GM23338 (cell line): ENCODE results near the gene TMEM117. TPM values are rescaled to one million over a fixed set of nuclear protein-coding genes. Genes with fewer than 3 reads are reported as not detected.

Source experiments
- ATAC-seq: fragments of 200-7000 bp; cut with Tn5 transposase; 3 replicates; pipeline ENCODE4 v1.9.1; 2020
- DNase-seq: peaks from one replicate; pipeline ENCODE4 v3.0.0-alpha.2; 2015; ENCODE audit warnings: low spot score
- H2AFZ ChIP-seq: fragments of 200-600 bp; sonication (generic); 2 replicates; pipeline ENCODE4 v1.8.0; 2016; ENCODE audit warnings: antibody characterized with exemption, mild to moderate bottlenecking, moderate library complexity
- H3F3A ChIP-seq: fragments of 200-600 bp; sonication (generic); replicated peaks from 2 replicates; pipeline ENCODE4 v1.8.0; 2017; ENCODE audit warnings: antibody characterized with exemption, mixed run types, low read depth
- H3K27ac ChIP-seq: fragments of 200-600 bp; sonication (generic); 2 replicates; pipeline ENCODE4 v1.6.1; 2016; ENCODE audit warnings: low read depth
- H3K27me3 ChIP-seq: fragments of 200-600 bp; sonication (generic); 2 replicates; pipeline ENCODE4 v1.8.0; 2016; ENCODE audit warnings: mild to moderate bottlenecking, mixed run types, moderate library complexity; ENCODE audit not compliant: insufficient read depth
- H3K36me3 ChIP-seq: fragments of 200-600 bp; sonication (generic); 2 replicates; pipeline ENCODE4 v1.8.0; 2016; ENCODE audit warnings: mild to moderate bottlenecking; ENCODE audit not compliant: insufficient read depth
- H3K4me1 ChIP-seq: fragments of 200-600 bp; sonication (generic); 2 replicates; pipeline ENCODE4 v1.8.0; 2016; ENCODE audit warnings: mild to moderate bottlenecking, moderate library complexity; ENCODE audit not compliant: insufficient read depth
- H3K4me2 ChIP-seq: fragments of 200-600 bp; sonication (generic); 2 replicates; pipeline ENCODE4 v1.7.1; 2017; ENCODE audit warnings: mixed run types
- H3K4me3 ChIP-seq: fragments of 200-600 bp; sonication (generic); 2 replicates; pipeline ENCODE4 v1.6.1; 2016; ENCODE audit warnings: mixed run types
- H3K79me2 ChIP-seq: fragments of 200-600 bp; sonication (generic); replicated peaks from 2 replicates; pipeline ENCODE4 v1.8.0; 2017; ENCODE audit warnings: mild to moderate bottlenecking; ENCODE audit not compliant: insufficient read depth
- H3K9me2 ChIP-seq: fragments of 200-600 bp; sonication (generic); 2 replicates; pipeline ENCODE4 v1.8.0; 2017; ENCODE audit not compliant: insufficient read depth
- H4K20me1 ChIP-seq: fragments of 200-600 bp; sonication (generic); replicated peaks from 2 replicates; pipeline ENCODE4 v1.8.0; 2017; ENCODE audit warnings: mild to moderate bottlenecking; ENCODE audit not compliant: insufficient read depth
- H3K27ac Mint-ChIP-seq: 2 replicates; pipeline ENCODE4 v1.8.0; 2020; ENCODE audit warnings: inconsistent platforms, mild to moderate bottlenecking, moderate library complexity, mixed read lengths
- H3K27me3 Mint-ChIP-seq: 3 replicates; pipeline ENCODE4 v1.8.0; 2022; ENCODE audit warnings: low read depth, mild to moderate bottlenecking, moderate library complexity, mixed read lengths, inconsistent platforms; ENCODE audit not compliant: insufficient read depth, poor library complexity
- H3K36me3 Mint-ChIP-seq: 3 replicates; pipeline ENCODE4 v1.8.0; 2021; ENCODE audit warnings: low read depth, mild to moderate bottlenecking, inconsistent platforms, moderate library complexity, mixed read lengths
- H3K4me1 Mint-ChIP-seq: 3 replicates; pipeline ENCODE4 v1.8.0; 2020; ENCODE audit warnings: mild to moderate bottlenecking, inconsistent platforms, mixed read lengths
- H3K4me3 Mint-ChIP-seq: 3 replicates; pipeline ENCODE4 v1.8.0; 2021; ENCODE audit warnings: moderate library complexity, mild to moderate bottlenecking, inconsistent platforms, mixed read lengths
- H3K9me3 Mint-ChIP-seq: 3 replicates; pipeline ENCODE4 v1.8.0; 2020; ENCODE audit warnings: moderate library complexity, mild to moderate bottlenecking, inconsistent platforms, mixed read lengths
- EZH2 ChIP-seq: fragments of 200-600 bp; sonication (generic); IDR thresholded peaks from one replicate; pipeline ENCODE4 v1.8.0; 2017; ENCODE audit warnings: antibody characterized with exemption, mild to moderate bottlenecking, low read depth; ENCODE audit not compliant: unreplicated experiment
- EZH2phosphoT487 ChIP-seq: fragments of 200-600 bp; sonication (generic); IDR thresholded peaks from one replicate; pipeline ENCODE4 v1.8.1; 2018; ENCODE audit warnings: antibody characterized with exemption; ENCODE audit not compliant: unreplicated experiment
- JUNB ChIP-seq: IDR thresholded peaks from one replicate; pipeline ENCODE4 v1.6.1; 2016; ENCODE audit warnings: antibody characterized with exemption; ENCODE audit not compliant: unreplicated experiment
- NANOG ChIP-seq: IDR thresholded peaks from 2 replicates; pipeline ENCODE4 v1.6.1; 2016; ENCODE audit warnings: antibody characterized with exemption, borderline replicate concordance
- POLR2AphosphoS5 ChIP-seq: IDR thresholded peaks from 2 replicates; pipeline ENCODE4 v1.6.1; 2016; ENCODE audit warnings: antibody characterized with exemption, low read depth
- STAT1 ChIP-seq: IDR thresholded peaks from one replicate; pipeline ENCODE4 v1.6.1; 2016; ENCODE audit warnings: antibody characterized with exemption; ENCODE audit not compliant: unreplicated experiment
- ZNF114 ChIP-seq: fragments of 250-450 bp; sonication (Bioruptor Pico); IDR thresholded peaks from 2 replicates; pipeline ENCODE4 v1.5.0; 2020; ENCODE audit warnings: mild to moderate bottlenecking, moderate library complexity
- ZNF331 ChIP-seq: fragments of 250-450 bp; sonication (Bioruptor Pico); IDR thresholded peaks from 2 replicates; pipeline ENCODE4 v1.5.0; 2020; ENCODE audit warnings: low read depth, mild to moderate bottlenecking, moderate library complexity
- polyA plus RNA-seq: library from polyadenylated mRNA; unstranded; fragments of >200 nt; fragmentation: Nextera tagmentation; extraction: Ambion mirVana; gene quantifications from 2 replicates; pipeline ENCODE4 v1.2.1, GENCODE V29; 2016
- total RNA-seq: library from RNA; depleted of rRNA; stranded (reverse); fragments of >200 nt; shearing (Covaris generic); gene quantifications from 2 replicates; pipeline ENCODE4 v1.2.3, GENCODE V29; 2014
- TF ChIP-seq, protein P1 (sequence below): fragments of 250-450 bp; sonication (Bioruptor Pico); IDR thresholded peaks from 2 replicates; pipeline ENCODE4 v1.5.0; 2020; ENCODE audit warnings: mild to moderate bottlenecking, moderate library complexity
- TF ChIP-seq, protein P2 (sequence below): IDR thresholded peaks from one replicate; pipeline ENCODE4 v1.6.1; 2018; ENCODE audit warnings: antibody characterized with exemption; ENCODE audit not compliant: unreplicated experiment

The TMEM117 gene
- total and polyA plus RNA-seq, 2 experiments from 2014 or later: 0.94 to 1.6 TPM

DNA sequence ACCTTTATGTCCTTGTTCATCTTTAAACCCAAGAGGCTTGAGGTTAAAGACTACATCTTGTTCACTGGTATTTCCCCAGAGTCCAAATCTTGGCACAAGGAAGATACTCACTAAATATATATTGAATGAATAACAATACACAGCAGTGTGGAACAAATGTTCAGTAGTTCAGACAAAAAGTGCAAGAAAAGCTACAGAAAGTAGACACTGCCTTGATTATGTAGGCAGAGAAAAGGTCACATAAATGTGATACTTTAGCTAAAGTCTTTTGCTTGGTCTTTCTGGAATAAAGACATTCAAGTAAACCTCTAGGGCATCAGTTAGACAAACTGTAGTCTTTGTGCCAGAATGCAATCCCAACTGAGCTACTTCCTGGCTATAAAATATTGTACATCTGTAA, 157.0 kb downstream of the TMEM117 start:
- no peak overlapping the region for H2AFZ ChIP-seq
- no peaks in the 10 kb centered on the region for H3K36me3 ChIP-seq

More for the DNA sequence above, 157.0 kb downstream of the TMEM117 start:
- Mint-ChIP-seq H3K4me3 (no peak overlapping the region), H3K4me1 (no peaks in the 10 kb centered on the region), H3K27me3 (no peaks in the 10 kb centered on the region), H3K27ac (no peak overlapping the region), H3K36me3 (no peaks in the 10 kb centered on the region), H3K9me3 (no peaks in the 10 kb centered on the region)
- Histone ChIP-seq H3K27ac (no peak overlapping the region), H3K4me2 (no peak overlapping the region), H3K4me1 (no peaks in the 10 kb centered on the region), H4K20me1 (no peaks in the 10 kb centered on the region), H3K27me3 (no peaks in the 10 kb centered on the region), H3K9me2 (0 out of 2 replicates have a peak, but pooled peaks cover 4% of the 10 kb centered on the region), H3F3A (no peaks in the 10 kb centered on the region), H3K79me2 (no peaks in the 10 kb centered on the region), H3K4me3 (no peak overlapping the region)
- ATAC-seq: no peak
- TF ChIP-seq EZH2phosphoT487 (no peak), POLR2AphosphoS5 (no peak), STAT1 (no peak), EZH2 (no peak), JUNB (no peak), ZNF114 (no peak), ZNF331 (no peak), NANOG (no peak)
- TF ChIP-seq, protein P1, sequence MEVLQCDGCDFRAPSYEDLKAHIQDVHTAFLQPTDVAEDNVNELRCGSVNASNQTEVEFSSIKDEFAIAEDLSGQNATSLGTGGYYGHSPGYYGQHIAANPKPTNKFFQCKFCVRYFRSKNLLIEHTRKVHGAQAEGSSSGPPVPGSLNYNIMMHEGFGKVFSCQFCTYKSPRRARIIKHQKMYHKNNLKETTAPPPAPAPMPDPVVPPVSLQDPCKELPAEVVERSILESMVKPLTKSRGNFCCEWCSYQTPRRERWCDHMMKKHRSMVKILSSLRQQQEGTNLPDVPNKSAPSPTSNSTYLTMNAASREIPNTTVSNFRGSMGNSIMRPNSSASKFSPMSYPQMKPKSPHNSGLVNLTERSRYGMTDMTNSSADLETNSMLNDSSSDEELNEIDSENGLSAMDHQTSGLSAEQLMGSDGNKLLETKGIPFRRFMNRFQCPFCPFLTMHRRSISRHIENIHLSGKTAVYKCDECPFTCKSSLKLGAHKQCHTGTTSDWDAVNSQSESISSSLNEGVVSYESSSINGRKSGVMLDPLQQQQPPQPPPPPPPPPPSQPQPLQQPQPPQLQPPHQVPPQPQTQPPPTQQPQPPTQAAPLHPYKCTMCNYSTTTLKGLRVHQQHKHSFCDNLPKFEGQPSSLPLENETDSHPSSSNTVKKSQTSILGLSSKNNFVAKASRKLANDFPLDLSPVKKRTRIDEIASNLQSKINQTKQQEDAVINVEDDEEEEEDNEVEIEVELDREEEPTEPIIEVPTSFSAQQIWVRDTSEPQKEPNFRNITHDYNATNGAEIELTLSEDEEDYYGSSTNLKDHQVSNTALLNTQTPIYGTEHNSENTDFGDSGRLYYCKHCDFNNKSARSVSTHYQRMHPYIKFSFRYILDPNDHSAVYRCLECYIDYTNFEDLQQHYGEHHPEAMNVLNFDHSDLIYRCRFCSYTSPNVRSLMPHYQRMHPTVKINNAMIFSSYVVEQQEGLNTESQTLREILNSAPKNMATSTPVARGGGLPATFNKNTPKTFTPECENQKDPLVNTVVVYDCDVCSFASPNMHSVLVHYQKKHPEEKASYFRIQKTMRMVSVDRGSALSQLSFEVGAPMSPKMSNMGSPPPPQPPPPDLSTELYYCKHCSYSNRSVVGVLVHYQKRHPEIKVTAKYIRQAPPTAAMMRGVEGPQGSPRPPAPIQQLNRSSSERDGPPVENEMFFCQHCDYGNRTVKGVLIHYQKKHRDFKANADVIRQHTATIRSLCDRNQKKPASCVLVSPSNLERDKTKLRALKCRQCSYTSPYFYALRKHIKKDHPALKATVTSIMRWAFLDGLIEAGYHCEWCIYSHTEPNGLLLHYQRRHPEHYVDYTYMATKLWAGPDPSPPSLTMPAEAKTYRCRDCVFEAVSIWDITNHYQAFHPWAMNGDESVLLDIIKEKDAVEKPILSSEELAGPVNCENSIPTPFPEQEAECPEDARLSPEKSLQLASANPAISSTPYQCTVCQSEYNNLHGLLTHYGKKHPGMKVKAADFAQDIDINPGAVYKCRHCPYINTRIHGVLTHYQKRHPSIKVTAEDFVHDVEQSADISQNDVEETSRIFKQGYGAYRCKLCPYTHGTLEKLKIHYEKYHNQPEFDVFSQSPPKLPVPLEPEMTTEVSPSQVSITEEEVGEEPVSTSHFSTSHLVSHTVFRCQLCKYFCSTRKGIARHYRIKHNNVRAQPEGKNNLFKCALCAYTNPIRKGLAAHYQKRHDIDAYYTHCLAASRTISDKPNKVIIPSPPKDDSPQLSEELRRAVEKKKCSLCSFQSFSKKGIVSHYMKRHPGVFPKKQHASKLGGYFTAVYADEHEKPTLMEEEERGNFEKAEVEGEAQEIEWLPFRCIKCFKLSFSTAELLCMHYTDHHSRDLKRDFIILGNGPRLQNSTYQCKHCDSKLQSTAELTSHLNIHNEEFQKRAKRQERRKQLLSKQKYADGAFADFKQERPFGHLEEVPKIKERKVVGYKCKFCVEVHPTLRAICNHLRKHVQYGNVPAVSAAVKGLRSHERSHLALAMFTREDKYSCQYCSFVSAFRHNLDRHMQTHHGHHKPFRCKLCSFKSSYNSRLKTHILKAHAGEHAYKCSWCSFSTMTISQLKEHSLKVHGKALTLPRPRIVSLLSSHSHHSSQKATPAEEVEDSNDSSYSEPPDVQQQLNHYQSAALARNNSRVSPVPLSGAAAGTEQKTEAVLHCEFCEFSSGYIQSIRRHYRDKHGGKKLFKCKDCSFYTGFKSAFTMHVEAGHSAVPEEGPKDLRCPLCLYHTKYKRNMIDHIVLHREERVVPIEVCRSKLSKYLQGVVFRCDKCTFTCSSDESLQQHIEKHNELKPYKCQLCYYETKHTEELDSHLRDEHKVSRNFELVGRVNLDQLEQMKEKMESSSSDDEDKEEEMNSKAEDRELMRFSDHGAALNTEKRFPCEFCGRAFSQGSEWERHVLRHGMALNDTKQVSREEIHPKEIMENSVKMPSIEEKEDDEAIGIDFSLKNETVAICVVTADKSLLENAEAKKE: no peak
- TF ChIP-seq, protein P2, sequence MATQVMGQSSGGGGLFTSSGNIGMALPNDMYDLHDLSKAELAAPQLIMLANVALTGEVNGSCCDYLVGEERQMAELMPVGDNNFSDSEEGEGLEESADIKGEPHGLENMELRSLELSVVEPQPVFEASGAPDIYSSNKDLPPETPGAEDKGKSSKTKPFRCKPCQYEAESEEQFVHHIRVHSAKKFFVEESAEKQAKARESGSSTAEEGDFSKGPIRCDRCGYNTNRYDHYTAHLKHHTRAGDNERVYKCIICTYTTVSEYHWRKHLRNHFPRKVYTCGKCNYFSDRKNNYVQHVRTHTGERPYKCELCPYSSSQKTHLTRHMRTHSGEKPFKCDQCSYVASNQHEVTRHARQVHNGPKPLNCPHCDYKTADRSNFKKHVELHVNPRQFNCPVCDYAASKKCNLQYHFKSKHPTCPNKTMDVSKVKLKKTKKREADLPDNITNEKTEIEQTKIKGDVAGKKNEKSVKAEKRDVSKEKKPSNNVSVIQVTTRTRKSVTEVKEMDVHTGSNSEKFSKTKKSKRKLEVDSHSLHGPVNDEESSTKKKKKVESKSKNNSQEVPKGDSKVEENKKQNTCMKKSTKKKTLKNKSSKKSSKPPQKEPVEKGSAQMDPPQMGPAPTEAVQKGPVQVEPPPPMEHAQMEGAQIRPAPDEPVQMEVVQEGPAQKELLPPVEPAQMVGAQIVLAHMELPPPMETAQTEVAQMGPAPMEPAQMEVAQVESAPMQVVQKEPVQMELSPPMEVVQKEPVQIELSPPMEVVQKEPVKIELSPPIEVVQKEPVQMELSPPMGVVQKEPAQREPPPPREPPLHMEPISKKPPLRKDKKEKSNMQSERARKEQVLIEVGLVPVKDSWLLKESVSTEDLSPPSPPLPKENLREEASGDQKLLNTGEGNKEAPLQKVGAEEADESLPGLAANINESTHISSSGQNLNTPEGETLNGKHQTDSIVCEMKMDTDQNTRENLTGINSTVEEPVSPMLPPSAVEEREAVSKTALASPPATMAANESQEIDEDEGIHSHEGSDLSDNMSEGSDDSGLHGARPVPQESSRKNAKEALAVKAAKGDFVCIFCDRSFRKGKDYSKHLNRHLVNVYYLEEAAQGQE: no peak
- DNase-seq: no peak
